ENCODE measurements around the gene SERPIND1.

DNA sequence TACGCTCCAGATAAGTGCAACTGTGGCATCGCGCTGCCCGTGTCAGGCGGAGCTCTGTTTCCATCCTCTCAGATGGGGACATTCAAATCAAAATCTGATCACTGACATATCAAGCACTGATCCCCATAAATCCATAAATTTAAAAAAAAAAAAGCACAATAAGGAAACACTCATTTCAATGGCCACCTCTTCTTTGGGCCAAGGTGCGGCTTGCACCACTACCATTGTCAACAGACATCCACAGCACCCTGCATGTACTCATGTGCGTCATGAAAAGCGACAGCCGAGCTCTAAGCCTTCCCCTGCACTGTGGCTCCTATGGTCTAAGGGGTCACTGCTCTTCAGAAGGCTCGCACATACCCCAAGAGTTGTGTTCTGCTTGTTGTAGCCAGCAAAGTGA, 26.7 kb upstream of the SERPIND1 start:
- TF ChIP-seq, protein P1, sequence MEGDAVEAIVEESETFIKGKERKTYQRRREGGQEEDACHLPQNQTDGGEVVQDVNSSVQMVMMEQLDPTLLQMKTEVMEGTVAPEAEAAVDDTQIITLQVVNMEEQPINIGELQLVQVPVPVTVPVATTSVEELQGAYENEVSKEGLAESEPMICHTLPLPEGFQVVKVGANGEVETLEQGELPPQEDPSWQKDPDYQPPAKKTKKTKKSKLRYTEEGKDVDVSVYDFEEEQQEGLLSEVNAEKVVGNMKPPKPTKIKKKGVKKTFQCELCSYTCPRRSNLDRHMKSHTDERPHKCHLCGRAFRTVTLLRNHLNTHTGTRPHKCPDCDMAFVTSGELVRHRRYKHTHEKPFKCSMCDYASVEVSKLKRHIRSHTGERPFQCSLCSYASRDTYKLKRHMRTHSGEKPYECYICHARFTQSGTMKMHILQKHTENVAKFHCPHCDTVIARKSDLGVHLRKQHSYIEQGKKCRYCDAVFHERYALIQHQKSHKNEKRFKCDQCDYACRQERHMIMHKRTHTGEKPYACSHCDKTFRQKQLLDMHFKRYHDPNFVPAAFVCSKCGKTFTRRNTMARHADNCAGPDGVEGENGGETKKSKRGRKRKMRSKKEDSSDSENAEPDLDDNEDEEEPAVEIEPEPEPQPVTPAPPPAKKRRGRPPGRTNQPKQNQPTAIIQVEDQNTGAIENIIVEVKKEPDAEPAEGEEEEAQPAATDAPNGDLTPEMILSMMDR (IDR thresholded peaks at IDR 0.05): no peak
- no peak for TF ChIP-seq POLR2A (IDR thresholded peaks at IDR 0.05)
